Dendritic cell treated with granulocyte-macrophage colony-stimulating factor and Interleukin-4, amounts not matched to agents 40 ng/mL and 50 ng/mL, for 4 days (primary cell): ENCODE measurements around the gene ADAM8.

Experiments used
- H3K27ac Mint-ChIP-seq: one replicate; pipeline ENCODE4 v1.8.0; 2022; ENCODE audit warnings: mild to moderate bottlenecking, mixed read lengths
- H3K27me3 Mint-ChIP-seq: one replicate; pipeline ENCODE4 v1.8.0; 2022; ENCODE audit warnings: mild to moderate bottlenecking, mixed read lengths
- H3K36me3 Mint-ChIP-seq: one replicate; pipeline ENCODE4 v1.8.0; 2022; ENCODE audit warnings: low read depth, mixed read lengths
- H3K4me1 Mint-ChIP-seq: one replicate; pipeline ENCODE4 v1.8.0; 2022; ENCODE audit warnings: low read depth, mixed read lengths
- H3K4me3 Mint-ChIP-seq: one replicate; pipeline ENCODE4 v1.8.0; 2022; ENCODE audit warnings: mild to moderate bottlenecking, moderate library complexity, mixed read lengths
- H3K9me3 Mint-ChIP-seq: one replicate; pipeline ENCODE4 v1.8.0; 2022; ENCODE audit warnings: mixed read lengths
- intact Hi-C: fragments of 100-400 bp; cut with micrococcal nuclease; formaldehyde crosslinking; loops from one replicate; pipeline ENCODE4 v1.15.0; 2022

The ADAM8 gene

DNA sequence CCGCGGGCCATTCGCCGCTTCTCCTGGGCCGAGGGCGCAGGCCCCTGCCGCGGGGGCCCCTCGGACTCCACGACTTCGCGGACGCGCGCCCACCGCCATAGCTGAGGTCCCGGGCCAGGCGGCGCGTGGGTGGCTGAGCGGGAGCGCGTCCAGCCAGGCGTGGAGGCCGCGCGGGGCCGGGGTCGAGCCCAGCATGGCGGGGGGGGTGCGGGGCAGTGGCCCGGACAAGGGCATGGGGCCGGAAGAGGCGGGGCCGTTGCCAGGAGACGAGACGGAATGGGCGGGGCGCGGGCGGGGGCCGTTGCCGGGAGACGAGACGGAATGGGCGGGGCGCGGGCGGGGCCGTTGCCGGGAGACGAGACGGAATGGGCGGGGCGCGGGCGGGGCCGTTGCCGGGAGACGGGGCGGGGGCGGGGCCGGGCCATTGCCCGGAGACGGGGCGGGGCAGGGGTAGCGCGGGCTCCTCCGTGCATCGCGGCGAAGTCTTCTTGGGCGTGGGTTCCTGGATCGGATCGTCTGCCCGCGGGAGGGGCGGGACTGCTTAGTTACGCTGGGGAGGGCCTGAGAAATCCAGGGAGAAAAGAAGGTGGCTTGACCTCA lies 14.8 kb downstream of the ADAM8 start:
- Mint-ChIP-seq H3K27ac (peak overlapping the region; percentile 100), H3K9me3 (no peaks in the 10 kb centered on the region), H3K4me1 (peaks cover 89% of the 10 kb centered on the region), H3K4me3 (peak overlapping the region; percentile 76), H3K36me3 (peaks cover 42% of the 10 kb centered on the region), H3K27me3 (no peaks in the 10 kb centered on the region)
- intact Hi-C loops: no loop called here

DNA sequence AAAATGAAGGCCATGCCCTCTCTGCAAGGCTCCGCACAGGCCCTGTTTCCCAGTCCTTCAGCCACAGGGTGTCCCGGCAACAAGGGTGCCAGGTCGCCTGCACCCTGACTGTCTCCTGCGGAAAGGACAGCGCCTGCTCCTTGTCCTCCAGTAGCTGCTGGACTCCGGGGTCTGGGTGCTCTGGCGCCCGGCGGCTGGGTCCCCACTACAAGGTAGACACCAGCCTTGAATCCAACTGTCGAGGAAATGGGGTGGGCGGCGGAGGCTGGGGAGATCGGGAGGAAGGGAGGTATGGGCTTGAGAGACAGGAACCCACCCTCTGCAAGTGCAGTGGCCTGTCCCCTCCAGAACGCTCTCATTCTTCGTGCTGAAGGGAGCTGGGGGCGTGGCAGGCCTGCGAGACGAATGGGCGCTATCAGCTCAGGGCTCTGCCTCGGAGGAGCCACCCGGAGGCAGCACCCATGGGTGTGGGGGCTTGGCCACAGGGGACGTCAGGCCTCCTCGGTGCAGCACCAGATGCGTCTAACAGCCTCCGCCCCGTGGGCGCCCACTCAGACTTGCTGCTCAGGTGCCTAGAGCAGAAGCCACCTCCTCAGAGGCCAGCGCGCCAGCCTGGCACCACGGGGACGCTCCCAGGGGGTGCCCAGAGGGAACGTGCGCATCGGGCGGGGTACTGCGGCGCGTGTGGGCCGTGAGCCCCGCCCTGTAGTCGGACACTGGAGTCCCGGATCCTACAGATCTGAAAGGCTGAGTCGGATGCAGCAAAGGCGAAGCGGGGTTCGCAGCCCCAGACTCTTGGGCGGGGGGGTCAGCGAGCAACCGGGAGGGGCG lies 15.6 kb downstream of the ADAM8 start:
- Mint-ChIP-seq H3K4me1 (peaks cover 82% of the 10 kb centered on the region), H3K36me3 (peaks cover 35% of the 10 kb centered on the region), H3K27me3 (no peaks in the 10 kb centered on the region), H3K27ac (peak overlapping the region; percentile 100), H3K9me3 (no peaks in the 10 kb centered on the region), H3K4me3 (peak overlapping the region; percentile 76)
- intact Hi-C loops: no loop called here

DNA sequence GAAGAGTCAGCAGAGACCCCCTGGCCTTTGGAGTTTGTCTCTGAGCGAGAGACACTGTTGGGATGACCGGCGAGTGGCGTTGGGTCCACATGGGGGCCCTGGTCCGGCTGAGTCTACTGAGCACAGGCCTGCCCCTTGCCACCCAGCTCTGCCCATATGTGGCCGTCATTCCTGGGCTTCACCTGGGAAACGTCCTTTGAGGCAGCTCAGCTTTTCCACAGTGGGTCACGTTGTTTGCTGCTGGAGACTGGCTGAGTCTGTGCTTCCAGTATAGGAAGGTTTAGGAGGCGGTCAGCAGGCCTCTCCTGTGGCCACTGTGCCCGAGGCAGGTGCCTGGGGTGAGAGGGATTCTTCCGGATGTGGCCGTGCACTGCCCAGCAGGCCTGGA lies 17.1 kb downstream of the ADAM8 start:
- H3K4me1 Mint-ChIP-seq: peaks cover 78% of the 10 kb centered on the region
- H3K4me3 Mint-ChIP-seq: peak overlapping the region; percentile 57
- peaks cover 3% of the 10 kb centered on the region for H3K27me3 Mint-ChIP-seq
- H3K27ac Mint-ChIP-seq: peak overlapping the region; percentile 100
- intact Hi-C loops: loop anchor here (1.0 to 5.0 kb wide), 3 partner anchors 19 to 247 kb away; partner anchors contain the start of genes TUBGCP2 and ZNF511
- H3K9me3 Mint-ChIP-seq: no peaks in the 10 kb centered on the region
- peaks cover 24% of the 10 kb centered on the region for H3K36me3 Mint-ChIP-seq

DNA sequence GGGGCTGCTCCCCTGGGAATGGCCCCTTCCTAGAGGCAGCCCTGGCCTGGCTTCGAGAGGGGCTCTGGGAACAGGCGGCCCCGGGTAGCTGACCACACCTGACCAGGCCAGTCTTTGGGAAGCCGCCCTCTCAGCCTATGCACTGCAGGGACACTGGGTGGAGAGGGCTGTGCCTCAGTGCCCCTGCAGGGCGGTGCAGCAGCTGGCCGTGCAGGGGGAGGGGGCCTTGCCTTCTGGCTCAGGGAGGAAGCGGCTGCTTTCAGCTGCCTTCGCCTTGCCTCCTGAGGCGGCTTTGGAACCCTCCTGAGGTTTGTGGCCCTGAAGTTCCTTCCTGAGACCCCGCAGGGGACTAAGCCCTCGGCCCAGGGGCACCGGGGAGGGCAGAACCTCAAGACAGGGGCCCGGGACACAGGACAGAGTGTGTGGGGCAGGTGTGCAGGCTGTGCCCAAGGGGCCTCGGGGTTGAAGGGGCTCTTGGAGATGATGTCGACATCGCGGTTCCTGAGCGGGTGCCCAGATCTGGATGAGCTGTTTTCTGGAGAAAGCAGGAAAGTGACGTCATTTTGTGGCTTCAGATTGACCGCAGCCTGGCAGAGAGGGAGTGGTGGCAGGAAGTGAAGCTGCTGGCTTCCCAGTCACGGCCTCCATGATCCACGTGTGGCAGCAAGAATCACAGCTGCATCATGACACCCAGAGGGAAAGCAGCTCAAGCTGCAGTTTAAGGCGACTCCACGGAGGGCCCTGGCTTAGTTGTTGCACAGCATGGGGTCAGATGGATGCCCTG lies 17.7 kb downstream of the ADAM8 start:
- H3K4me3 Mint-ChIP-seq: peak overlapping the region; percentile 57
- peaks cover 3% of the 10 kb centered on the region for H3K27me3 Mint-ChIP-seq
- H3K36me3 Mint-ChIP-seq: peaks cover 19% of the 10 kb centered on the region
- peak overlapping the region; percentile 100 for H3K27ac Mint-ChIP-seq
- intact Hi-C loops: loop anchor here (1.0 to 5.0 kb wide), 3 partner anchors 20 to 247 kb away; partner anchors contain the start of genes TUBGCP2 and ZNF511
- H3K9me3 Mint-ChIP-seq: no peaks in the 10 kb centered on the region
- H3K4me1 Mint-ChIP-seq: peaks cover 78% of the 10 kb centered on the region

DNA sequence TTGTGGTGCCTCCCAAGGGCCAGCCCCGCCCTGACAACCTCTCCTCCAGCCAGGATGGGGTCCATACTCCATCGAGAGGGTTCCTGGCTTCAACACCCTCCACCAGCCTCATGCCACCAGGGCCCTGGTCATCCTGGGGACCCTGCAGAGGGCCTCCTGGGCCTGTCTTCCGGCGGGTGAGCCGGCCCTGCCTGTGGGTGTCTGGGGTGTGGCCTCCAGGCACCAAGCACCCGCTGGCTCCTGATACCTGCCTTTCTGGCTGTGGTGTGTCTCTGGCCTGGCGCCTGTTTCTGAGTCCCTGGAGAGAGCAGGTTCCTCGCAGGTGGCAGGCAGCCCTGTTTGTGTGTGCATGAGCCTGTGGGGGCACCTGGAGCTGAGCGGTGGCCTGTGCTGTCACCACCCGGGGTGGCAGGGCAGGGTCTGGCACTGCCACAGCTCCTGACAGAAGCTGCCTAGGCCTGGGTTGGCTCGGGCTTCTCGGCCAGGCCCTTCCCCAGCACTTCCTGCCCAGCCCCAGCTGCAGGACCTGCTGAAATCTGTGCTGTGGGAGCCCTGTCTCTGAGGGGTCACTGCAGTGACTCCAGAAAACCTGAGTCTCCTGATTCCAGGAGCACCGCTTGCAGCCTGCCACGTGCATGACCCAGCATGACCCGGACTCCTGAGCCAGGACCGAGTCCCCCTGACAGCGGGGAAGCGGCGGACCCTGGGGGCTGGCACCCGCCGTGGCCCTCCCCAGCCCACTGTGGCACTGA lies 18.4 kb downstream of the ADAM8 start:
- Mint-ChIP-seq H3K4me1 (peaks cover 78% of the 10 kb centered on the region), H3K4me3 (peak overlapping the region; percentile 69), H3K27ac (peak overlapping the region; percentile 100), H3K9me3 (no peaks in the 10 kb centered on the region), H3K27me3 (peaks cover 3% of the 10 kb centered on the region), H3K36me3 (peaks cover 11% of the 10 kb centered on the region)
- intact Hi-C loops: loop anchor here (2.0 to 5.0 kb wide), 2 partner anchors 21 to 246 kb away; no protein-coding TSS in a partner anchor

DNA sequence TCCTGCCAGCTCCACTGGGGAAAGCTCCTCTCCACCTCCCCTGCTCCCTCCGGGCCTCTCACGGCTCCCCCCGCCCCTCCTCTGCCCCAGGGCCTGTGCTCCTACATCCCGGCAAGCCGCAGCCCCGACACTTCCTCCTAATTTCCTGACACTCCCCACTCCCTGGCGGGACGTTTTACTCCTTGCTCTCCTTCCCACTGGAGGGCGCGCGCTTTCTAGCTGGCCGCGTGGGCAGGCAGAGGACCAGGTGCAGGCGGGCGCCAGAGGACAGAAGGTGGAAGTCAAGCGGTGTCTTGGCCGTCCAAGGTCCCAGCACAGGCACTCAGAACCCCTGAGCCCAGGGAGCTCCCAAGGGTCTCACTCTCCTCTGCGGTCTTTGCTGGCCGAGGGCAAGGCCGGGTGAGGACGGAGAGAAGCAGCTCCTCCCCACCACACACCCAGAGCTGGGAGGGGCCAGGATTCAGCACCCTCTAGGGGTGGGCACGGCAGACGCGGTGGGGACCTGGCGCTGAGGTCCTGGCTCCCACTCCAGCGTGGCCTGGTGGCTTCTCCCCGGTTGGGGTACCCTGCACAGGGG lies 19.1 kb downstream of the ADAM8 start:
- intact Hi-C loops: loop anchor here (2.0 to 5.0 kb wide), 3 partner anchors 21 to 245 kb away; partner anchors contain the start of gene VENTX
- Mint-ChIP-seq H3K36me3 (peaks cover 4% of the 10 kb centered on the region), H3K4me3 (peak overlapping the region; percentile 69), H3K27ac (peak overlapping the region; percentile 100), H3K27me3 (peaks cover 3% of the 10 kb centered on the region), H3K9me3 (no peaks in the 10 kb centered on the region), H3K4me1 (peaks cover 75% of the 10 kb centered on the region)

DNA sequence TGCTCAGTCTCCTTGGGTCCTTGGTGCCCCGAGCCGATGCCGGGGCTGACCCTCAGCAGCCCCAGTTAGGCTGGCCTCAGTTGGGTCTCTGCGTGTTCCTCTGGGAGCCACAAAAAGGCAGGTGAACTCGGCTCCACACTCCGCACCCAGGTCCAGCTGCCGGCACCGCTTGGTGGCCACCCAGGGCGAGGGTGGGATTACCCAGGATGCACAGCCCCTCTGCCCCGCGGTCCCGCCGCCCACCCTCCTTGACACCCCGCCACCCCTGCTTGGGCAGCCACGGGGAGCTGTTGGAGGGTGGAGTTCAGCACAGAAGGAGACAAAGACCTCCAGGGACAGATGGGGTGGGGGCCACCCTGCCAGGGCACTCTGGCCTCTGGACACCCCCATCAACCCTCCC lies 21.3 kb downstream of the ADAM8 start:
- Mint-ChIP-seq H3K27me3 (peaks cover 9% of the 10 kb centered on the region), H3K9me3 (no peaks in the 10 kb centered on the region), H3K4me3 (no peak overlapping the region), H3K4me1 (peaks cover 64% of the 10 kb centered on the region), H3K27ac (peak overlapping the region; percentile 67), H3K36me3 (no peaks in the 10 kb centered on the region)
- intact Hi-C loops: loop anchor here (5.0 kb wide), 1 partner anchor 243 kb away; no protein-coding TSS in a partner anchor

DNA sequence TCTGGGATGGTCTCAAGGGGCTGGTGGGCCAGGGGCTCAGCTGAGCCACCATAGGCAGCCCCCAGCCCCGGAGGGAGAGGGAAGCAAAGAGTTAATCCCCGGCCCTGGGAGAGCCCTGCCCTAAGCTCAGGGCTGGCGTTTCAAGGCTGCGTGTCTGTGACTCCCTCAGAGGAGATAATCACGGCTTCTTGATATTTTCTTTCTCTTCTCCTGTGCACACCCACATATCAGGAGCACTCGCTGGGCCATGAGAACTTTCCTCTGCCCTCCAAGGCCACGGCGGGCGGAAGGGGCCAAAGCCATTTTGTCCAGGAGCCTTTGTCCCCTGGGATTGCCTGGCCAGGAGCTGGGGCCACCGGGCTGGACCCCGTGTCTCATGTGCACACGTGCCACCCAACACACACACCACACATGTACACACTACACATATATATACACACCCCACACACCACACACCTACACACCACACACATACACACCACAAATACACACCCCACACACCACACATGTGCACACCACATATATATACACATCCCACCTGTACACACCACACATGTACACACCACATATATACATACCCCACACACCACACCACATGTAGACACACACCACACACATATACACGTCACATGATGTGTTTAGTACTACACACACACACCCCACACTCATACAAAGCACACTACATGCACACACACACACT lies 22.1 kb downstream of the ADAM8 start:
- Mint-ChIP-seq H3K27me3 (peaks cover 16% of the 10 kb centered on the region), H3K4me1 (peaks cover 62% of the 10 kb centered on the region), H3K27ac (peak overlapping the region; percentile 67), H3K4me3 (no peak overlapping the region), H3K9me3 (no peaks in the 10 kb centered on the region), H3K36me3 (no peaks in the 10 kb centered on the region)
- intact Hi-C loops: loop anchor here (5.0 kb wide), 1 partner anchor 242 kb away; no protein-coding TSS in a partner anchor

DNA sequence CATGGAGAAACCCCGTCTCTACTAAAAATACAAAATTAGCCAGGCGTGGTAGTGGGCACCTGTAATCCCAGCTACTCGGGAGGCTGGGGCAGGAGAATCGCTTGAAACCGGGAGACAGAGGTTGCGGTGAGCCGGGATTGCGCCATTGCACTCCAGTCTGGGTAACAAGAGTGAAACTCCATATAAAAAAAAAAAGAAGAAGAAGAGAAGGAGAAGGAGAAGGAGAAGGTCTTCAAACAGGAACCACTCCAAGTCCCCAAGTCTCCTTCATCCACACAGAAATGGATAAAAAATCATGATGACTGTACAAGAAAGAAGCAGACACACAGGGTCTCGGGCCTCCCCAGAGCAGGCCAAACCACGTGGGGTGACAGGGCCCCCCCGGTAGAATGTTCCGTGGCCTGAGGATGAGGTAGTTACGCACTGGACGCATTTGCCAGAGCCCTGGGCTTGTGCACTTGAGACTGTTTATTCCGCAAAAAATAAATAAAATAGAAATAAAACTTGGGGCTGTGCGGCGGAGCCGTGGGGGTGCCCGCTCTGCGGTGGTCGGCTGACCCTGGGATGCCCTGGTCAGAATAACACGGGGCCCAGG lies 23.2 kb downstream of the ADAM8 start:
- H3K4me1 Mint-ChIP-seq: peaks cover 53% of the 10 kb centered on the region
- H3K36me3 Mint-ChIP-seq: no peaks in the 10 kb centered on the region
- intact Hi-C loops: no loop called here
- peak overlapping the region; percentile 67 for H3K27ac Mint-ChIP-seq
- peaks cover 16% of the 10 kb centered on the region for H3K27me3 Mint-ChIP-seq
- no peak overlapping the region for H3K4me3 Mint-ChIP-seq
- no peaks in the 10 kb centered on the region for H3K9me3 Mint-ChIP-seq

DNA sequence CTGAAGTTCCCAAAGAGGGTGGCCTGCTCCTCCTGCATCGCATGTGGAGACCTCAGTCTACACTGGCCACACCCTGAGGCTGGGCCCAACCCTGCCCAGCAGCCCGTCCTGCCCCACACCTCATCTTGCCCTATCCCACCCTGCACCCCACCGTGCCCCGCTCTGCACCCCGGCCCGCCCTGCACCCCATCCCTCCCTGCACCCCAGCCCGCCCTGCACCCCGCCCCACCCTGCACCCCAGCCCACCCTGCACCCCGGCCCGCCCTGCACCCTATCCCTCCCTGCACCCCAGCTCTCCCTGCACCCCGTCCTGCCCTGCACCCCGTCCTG lies 24.5 kb downstream of the ADAM8 start:
- peaks cover 41% of the 10 kb centered on the region for H3K4me1 Mint-ChIP-seq
- no peak overlapping the region for H3K27ac Mint-ChIP-seq
- no peak overlapping the region for H3K4me3 Mint-ChIP-seq
- intact Hi-C loops: no loop called here
- H3K9me3 Mint-ChIP-seq: no peaks in the 10 kb centered on the region
- H3K36me3 Mint-ChIP-seq: no peaks in the 10 kb centered on the region
- H3K27me3 Mint-ChIP-seq: peaks cover 20% of the 10 kb centered on the region

DNA sequence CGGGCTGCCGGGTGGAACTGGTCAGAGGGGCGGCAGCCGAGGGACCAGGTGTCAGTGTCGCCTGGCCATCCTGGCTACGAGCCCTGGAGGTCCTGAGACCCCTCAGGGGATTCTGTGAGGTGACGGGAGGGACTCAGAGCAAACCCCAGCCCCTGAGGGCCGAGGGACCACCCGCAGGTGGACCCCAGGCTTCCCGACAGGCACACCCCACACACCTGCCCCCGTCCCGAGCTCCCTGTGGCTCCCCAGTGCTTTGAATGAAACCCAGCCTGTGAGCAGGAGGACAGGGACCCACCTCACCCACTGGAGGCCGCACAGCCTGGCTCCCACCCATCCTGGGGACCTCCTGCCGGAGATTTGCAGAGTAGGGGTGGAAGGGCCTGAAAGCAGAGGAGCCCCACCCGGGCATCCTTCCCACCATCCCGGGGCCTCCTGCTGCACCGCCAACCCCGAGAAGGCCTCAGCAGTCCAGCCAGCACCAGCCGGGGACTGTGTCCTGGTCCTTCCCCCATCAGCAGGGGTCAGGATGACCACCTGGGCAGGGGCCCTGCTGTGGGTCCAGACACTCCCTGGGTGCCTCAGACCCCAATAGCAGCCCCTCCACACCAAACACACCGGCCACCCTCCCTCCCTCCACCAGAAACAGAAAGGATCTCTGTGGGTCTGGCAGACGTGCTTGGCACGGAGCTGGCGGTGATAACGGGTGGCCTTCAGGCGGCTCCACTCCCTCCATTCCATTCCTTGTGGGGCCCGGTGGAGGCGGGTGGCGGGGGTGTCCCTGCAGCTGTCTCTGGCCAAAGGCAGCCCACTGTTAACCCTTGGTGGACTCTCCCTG lies 25.1 kb downstream of the ADAM8 start:
- Mint-ChIP-seq H3K36me3 (no peaks in the 10 kb centered on the region), H3K4me1 (peaks cover 43% of the 10 kb centered on the region), H3K27ac (no peak overlapping the region), H3K4me3 (no peak overlapping the region), H3K9me3 (no peaks in the 10 kb centered on the region), H3K27me3 (peaks cover 24% of the 10 kb centered on the region)
- intact Hi-C loops: no loop called here
